Kidney (tissue), 14 donors: ENCODE data around the gene LTBP1. TPM values are rescaled to one million over a fixed set of nuclear protein-coding genes. Genes with fewer than 3 reads are reported as not detected.

Source experiments
- DNase-seq, 5 donors: peaks; one replicate each; pipeline ENCODE4 v3.0.0-alpha.2; 2013 to 2020
- FAIRE-seq: peaks from 2 replicates; lab custom pipeline; 2012; peaks lifted over from hg19 to GRCh38; lab: Jason Lieb, UNC
- H3K27ac ChIP-seq, 2 donors: one replicate each; pipeline ENCODE4 v1.7.0; 2013; ENCODE audit warnings: low read depth in 2 of 2, low read length in 2 of 2, inconsistent platforms in 1 of 2
- H3K27me3 ChIP-seq: one replicate; pipeline ENCODE4 v1.7.1; 2013; ENCODE audit warnings: low read length, inconsistent platforms; ENCODE audit not compliant: control insufficient read depth, insufficient read depth
- H3K36me3 ChIP-seq, 3 donors: one replicate each; pipeline versions ENCODE4 v1.7.0 to v1.7.1; 2013; ENCODE audit warnings: low read length in 3 of 3, control low read depth in 1 of 3, inconsistent platforms in 1 of 3; ENCODE audit not compliant: insufficient read depth in 3 of 3, control insufficient read depth in 2 of 3
- H3K4me1 ChIP-seq, 3 donors: one replicate each; pipeline versions ENCODE4 v1.7.0 to v1.7.1; 2013; ENCODE audit warnings: low read length in 3 of 3, inconsistent platforms in 1 of 3, low read depth in 1 of 3; ENCODE audit not compliant: control insufficient read depth in 2 of 3, insufficient read depth in 2 of 3
- H3K4me3 ChIP-seq, 3 donors: one replicate each; pipeline versions ENCODE4 v1.7.0 to v1.8.1; 2013; ENCODE audit warnings: low read length in 3 of 3, control low read depth in 1 of 3, inconsistent platforms in 1 of 3
- H3K9ac ChIP-seq, 3 donors: one replicate each; pipeline versions ENCODE4 v1.7.0 to v1.7.1; 2013; ENCODE audit warnings: low read length in 3 of 3, control low read depth in 1 of 3, inconsistent platforms in 1 of 3
- H3K9me3 ChIP-seq, 3 donors: one replicate each; pipeline versions ENCODE4 v1.7.0 to v1.7.1; 2013; ENCODE audit warnings: low read length in 3 of 3, control low read depth in 1 of 3, inconsistent platforms in 1 of 3; ENCODE audit not compliant: control insufficient read depth in 2 of 3, insufficient read depth in 1 of 3
- intact Hi-C: fragments of 100-400 bp; cut with DNase I; formaldehyde crosslinking; loops from one replicate; pipeline ENCODE4 v1.11.1; 2022
- polyA plus RNA-seq: library from polyadenylated mRNA; stranded (reverse); fragments of 350-450 nt; fragmentation: Illumina TruSeq; extraction: RNeasy Lipid Tissue Mini Kit (QIAGEN cat#74804); gene quantifications from one replicate; pipeline ENCODE4 v1.2.3, GENCODE V29; 2014; ENCODE audit warnings: low read depth, low replicate concordance; ENCODE audit not compliant: insufficient read depth
- total RNA-seq: library from RNA; stranded (reverse); fragmentation: NEBNext Ultra II Directional; extraction: Animal tissue kit (Norgen Biotek cat#: 25700); gene quantifications from one replicate; pipeline ENCODE4 v1.2.1, GENCODE V29; 2021
- TF ChIP-seq, protein P1 (sequence below): IDR thresholded peaks from 3 replicates; pipeline ENCODE4 v1.5.1; 2012; ENCODE audit warnings: mild to moderate bottlenecking, moderate library complexity, borderline replicate concordance; ENCODE audit not compliant: insufficient read depth; ENCODE audit errors: extremely low read depth
- donor health status: control.
- donor health status: control.
- donor health status: control.
- donor health status: control.
- donor health status: control.
- donor health status: DM: yes; HTN: yes; CAD: no.
- donor health status: Normal renal cell carcinoma (clear cell type).

Gene LTBP1
- total and polyA plus RNA-seq, 2 donors from 2014 or later, result 9.3 to 39.8 TPM

GRCh38 chr2:33084433-33084832, 137.7 kb downstream of the LTBP1 start:
- no peak for FAIRE-seq
- Histone ChIP-seq H3K4me3 (no peak overlapping the region), H3K36me3 (no peaks in the 10 kb centered on the region), H3K4me1 (peaks cover 2 to 6% (median 6%) of the 10 kb centered on the region in 3 donors), H3K9me3 (no peaks in the 10 kb centered on the region), H3K27ac (no peak overlapping the region), H3K27me3 (no peaks in the 10 kb centered on the region), H3K9ac (no peak overlapping the region)
- TF ChIP-seq, protein P1, sequence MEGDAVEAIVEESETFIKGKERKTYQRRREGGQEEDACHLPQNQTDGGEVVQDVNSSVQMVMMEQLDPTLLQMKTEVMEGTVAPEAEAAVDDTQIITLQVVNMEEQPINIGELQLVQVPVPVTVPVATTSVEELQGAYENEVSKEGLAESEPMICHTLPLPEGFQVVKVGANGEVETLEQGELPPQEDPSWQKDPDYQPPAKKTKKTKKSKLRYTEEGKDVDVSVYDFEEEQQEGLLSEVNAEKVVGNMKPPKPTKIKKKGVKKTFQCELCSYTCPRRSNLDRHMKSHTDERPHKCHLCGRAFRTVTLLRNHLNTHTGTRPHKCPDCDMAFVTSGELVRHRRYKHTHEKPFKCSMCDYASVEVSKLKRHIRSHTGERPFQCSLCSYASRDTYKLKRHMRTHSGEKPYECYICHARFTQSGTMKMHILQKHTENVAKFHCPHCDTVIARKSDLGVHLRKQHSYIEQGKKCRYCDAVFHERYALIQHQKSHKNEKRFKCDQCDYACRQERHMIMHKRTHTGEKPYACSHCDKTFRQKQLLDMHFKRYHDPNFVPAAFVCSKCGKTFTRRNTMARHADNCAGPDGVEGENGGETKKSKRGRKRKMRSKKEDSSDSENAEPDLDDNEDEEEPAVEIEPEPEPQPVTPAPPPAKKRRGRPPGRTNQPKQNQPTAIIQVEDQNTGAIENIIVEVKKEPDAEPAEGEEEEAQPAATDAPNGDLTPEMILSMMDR, result no peak
- no peak for DNase-seq
- intact Hi-C loops, result no loop called here

- TF ChIP-seq, protein P1, result no peak
Measured at GRCh38 chr2:33085646-33086045, 138.9 kb downstream of the LTBP1 start.

DNA sequence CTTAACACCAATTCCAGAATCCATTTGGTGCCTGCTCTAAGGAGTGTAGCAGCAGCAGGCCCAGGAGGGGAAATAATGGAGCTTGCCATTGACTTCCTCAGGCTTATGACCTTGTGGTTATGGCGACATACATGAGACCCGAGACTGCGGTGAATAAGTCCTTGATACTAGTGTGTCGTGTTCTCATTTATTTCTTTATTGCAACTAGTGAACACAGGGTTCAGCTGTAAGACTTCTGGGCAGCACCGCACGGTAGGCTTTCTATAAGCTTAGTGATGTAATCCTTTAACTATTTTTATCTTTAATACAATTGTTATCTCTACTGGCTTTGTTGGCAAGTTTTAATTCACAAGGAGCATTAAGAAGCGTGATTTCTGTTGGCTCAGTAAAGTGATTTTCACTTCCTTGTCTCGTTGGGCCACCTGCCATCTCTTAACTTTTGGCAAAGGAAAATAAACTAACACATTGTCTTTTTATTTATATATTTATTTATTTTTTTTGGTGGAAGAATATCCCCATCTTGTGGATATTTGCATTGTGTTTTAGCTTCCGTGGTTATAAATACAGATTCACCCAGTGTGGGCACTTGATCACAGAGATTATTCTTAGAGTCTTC, 139.8 kb downstream of the LTBP1 start:
- peak; percentile 11 for FAIRE-seq

More at GRCh38 chr2:33085646-33086045, 138.9 kb downstream of the LTBP1 start:
- H3K36me3 ChIP-seq, result no peaks in the 10 kb centered on the region
- no peak for FAIRE-seq
- peaks cover 2 to 6% (median 6%) of the 10 kb centered on the region in 3 donors for H3K4me1 ChIP-seq
- H3K9me3 ChIP-seq, result no peaks in the 10 kb centered on the region
- no peaks in the 10 kb centered on the region for H3K27me3 ChIP-seq
- H3K9ac ChIP-seq, result no peak overlapping the region
- DNase-seq, result no peak
- intact Hi-C loops, result no loop called here
- H3K4me3 ChIP-seq, result no peak overlapping the region
- no peak overlapping the region for H3K27ac ChIP-seq

More for the DNA sequence above, 139.8 kb downstream of the LTBP1 start:
- Histone ChIP-seq H3K36me3 (no peaks in the 10 kb centered on the region), H3K9ac (no peak overlapping the region), H3K27ac (no peak overlapping the region), H3K27me3 (no peaks in the 10 kb centered on the region), H3K4me3 (no peak overlapping the region), H3K9me3 (no peaks in the 10 kb centered on the region), H3K4me1 (peaks cover 2 to 6% (median 6%) of the 10 kb centered on the region in 3 donors)
- DNase-seq, result peak in 1 of 5 donors; percentile 62
- intact Hi-C loops, result no loop called here
- TF ChIP-seq, protein P1, result no peak
